Stimulated activated CD8-positive, alpha-beta memory T cell treated with anti-CD3 and anti-CD28 coated beads, Interleukin-12 subunit alpha, Interleukin-12 subunit beta, amount 100 ng/mL, for 24 hours (primary cell): ENCODE data around the gene TUBB2A.
"Not testable (repeated sequence)": the region's sequence is repeated elsewhere in the genome, so short reads cannot be mapped to it uniquely, and the experiment has no call there.

Experiments
- DNase-seq: peaks from one replicate; pipeline ENCODE4 v3.0.0-alpha.2; 2020; ENCODE audit errors: extremely low read depth

The TUBB2A gene

GRCh38 chr6:3157131-3157933 lies at the start of gene TUBB2A:
Gene TUBB2A, minus strand, starts transcription at chr6:3157544. Its CDS starts 81 bp downstream, at chr6:3157463.
- DNase-seq = peak; percentile 47

GRCh38 chr6:3206339-3207015 lies 49.1 kb upstream of the TUBB2A start:
- DNase-seq = no peak

GRCh38 chr6:3205913-3206312 lies 48.6 kb upstream of the TUBB2A start:
- no peak for DNase-seq

GRCh38 chr6:3204921-3205320 lies 47.6 kb upstream of the TUBB2A start:
- DNase-seq = no peak

GRCh38 chr6:3202999-3203696 lies 45.8 kb upstream of the TUBB2A start:
- DNase-seq = no peak

GRCh38 chr6:3201388-3201787 lies 44.0 kb upstream of the TUBB2A start:
- DNase-seq = no peak

GRCh38 chr6:3200682-3201081 lies 43.3 kb upstream of the TUBB2A start:
- DNase-seq = no peak

GRCh38 chr6:3199382-3199781 lies 42.0 kb upstream of the TUBB2A start:
- DNase-seq = no peak

GRCh38 chr6:3197734-3198133 lies 40.4 kb upstream of the TUBB2A start:
- not testable (repeated sequence) for DNase-seq

- no peak for DNase-seq
Observed at GRCh38 chr6:3196770-3197169, 39.4 kb upstream of the TUBB2A start.

- no peak for DNase-seq
Observed at GRCh38 chr6:3195695-3196497, 38.6 kb upstream of the TUBB2A start.

GRCh38 chr6:3195420-3195694 lies 38.0 kb upstream of the TUBB2A start:
- DNase-seq = no peak

GRCh38 chr6:3194535-3195419 lies 37.4 kb upstream of the TUBB2A start:
- no peak for DNase-seq

GRCh38 chr6:3193102-3193849 lies 35.9 kb upstream of the TUBB2A start:
- no peak for DNase-seq

- no peak for DNase-seq
Observed at GRCh38 chr6:3190779-3191178, 33.4 kb upstream of the TUBB2A start.

GRCh38 chr6:3190056-3190455 lies 32.7 kb upstream of the TUBB2A start:
- DNase-seq = no peak

- not testable (repeated sequence) for DNase-seq
Observed at GRCh38 chr6:3189192-3189591, 31.8 kb upstream of the TUBB2A start.

GRCh38 chr6:3188262-3188661 lies 30.9 kb upstream of the TUBB2A start:
- no peak for DNase-seq

- no peak for DNase-seq
Observed at GRCh38 chr6:3186974-3187382, 29.6 kb upstream of the TUBB2A start.

GRCh38 chr6:3183066-3183465 lies 25.7 kb upstream of the TUBB2A start:
- DNase-seq = no peak
